RKO (cell line): ENCODE measurements around the gene COMT.
A peak's percentile ranks its signal among the peaks of the same experiment; 100 is the strongest.
"Not testable (repeated sequence)": the region's sequence is repeated elsewhere in the genome, so short reads cannot be mapped to it uniquely, and the experiment has no call there.

Experiments
- DNase-seq: peaks from one replicate; pipeline ENCODE4 v3.0.0-alpha.2; 2016; ENCODE audit warnings: low spot score

The COMT gene

GRCh38 chr22:19929586-19930550 lies 11.7 kb upstream of the COMT start:
- DNase-seq, result no peak

GRCh38 chr22:19930551-19931486 lies 10.8 kb upstream of the COMT start:
- no peak for DNase-seq

GRCh38 chr22:19931514-19931913 lies 10.1 kb upstream of the COMT start:
- no peak for DNase-seq

GRCh38 chr22:19932367-19933206 lies 9.0 kb upstream of the COMT start:
- no peak for DNase-seq

- DNase-seq, result no peak
Observed at GRCh38 chr22:19933341-19934241, 8.0 kb upstream of the COMT start.

GRCh38 chr22:19935123-19935718 lies 6.4 kb upstream of the COMT start:
- not testable (repeated sequence) for DNase-seq

- DNase-seq, result no peak
Observed at GRCh38 chr22:19936513-19936912, 5.1 kb upstream of the COMT start.

- no peak for DNase-seq
Observed at GRCh38 chr22:19937616-19938473, 3.7 kb upstream of the COMT start.

GRCh38 chr22:19940536-19941364 lies 822 bp upstream of the COMT start:
- DNase-seq, result peak; percentile 45

- peak; percentile 61 for DNase-seq
Observed at GRCh38 chr22:19942157-19943081, 847 bp downstream of the COMT start.

- DNase-seq, result peak; percentile 84
Observed at GRCh38 chr22:19943082-19944026, 1.8 kb downstream of the COMT start.

- DNase-seq, result no peak
Observed at GRCh38 chr22:19948057-19948760, 6.6 kb downstream of the COMT start.

GRCh38 chr22:19951346-19951745 lies 9.8 kb downstream of the COMT start:
- no peak for DNase-seq

GRCh38 chr22:19955241-19956128 lies 13.9 kb downstream of the COMT start:
- DNase-seq, result no peak
